HG02885 (cell line): Measurements from ENCODE around the gene MACC1.
"Not testable (repeated sequence)": the region's sequence is repeated elsewhere in the genome, so short reads cannot be mapped to it uniquely, and the experiment has no call there.

Experiments used
- ATAC-seq: cut with Tn5 transposase; IDR thresholded peaks from one replicate; pipeline ENCODE4 v1.9.1; 2021; ENCODE audit warnings: mild to moderate bottlenecking; ENCODE audit not compliant: unreplicated experiment, poor library complexity

MACC1 gene

GRCh38 chr7:20188567-20188966 is 28.6 kb downstream of the MACC1 start:
- ATAC-seq: no peak

GRCh38 chr7:20187850-20188249 is 29.3 kb downstream of the MACC1 start:
- not testable (repeated sequence) for ATAC-seq

GRCh38 chr7:20185988-20186387 is 31.2 kb downstream of the MACC1 start:
- no peak for ATAC-seq

- no peak for ATAC-seq
These were observed 34.1 kb downstream of the MACC1 start for GRCh38 chr7:20183086-20183485.

GRCh38 chr7:20176578-20177242 is 40.5 kb downstream of the MACC1 start:
- ATAC-seq: no peak

- no peak for ATAC-seq
These were observed 43.4 kb downstream of the MACC1 start for GRCh38 chr7:20173828-20174227.

- ATAC-seq: peak; percentile 76
These were observed 44.3 kb downstream of the MACC1 start for GRCh38 chr7:20172736-20173334.

GRCh38 chr7:20170633-20171032 is 46.6 kb downstream of the MACC1 start:
- ATAC-seq: no peak

- ATAC-seq: no peak
These were observed 52.1 kb downstream of the MACC1 start for GRCh38 chr7:20165146-20165510.

- ATAC-seq: no peak
These were observed 52.6 kb downstream of the MACC1 start for GRCh38 chr7:20164425-20165145.

- no peak for ATAC-seq
These were observed 54.5 kb downstream of the MACC1 start for GRCh38 chr7:20162665-20163064.

GRCh38 chr7:20159226-20159747 is 57.9 kb downstream of the MACC1 start:
- ATAC-seq: no peak

GRCh38 chr7:20158684-20159083 is 58.5 kb downstream of the MACC1 start:
- ATAC-seq: peak; percentile 80

GRCh38 chr7:20157456-20157855 is 59.7 kb downstream of the MACC1 start:
- no peak for ATAC-seq

- no peak for ATAC-seq
These were observed 63.2 kb downstream of the MACC1 start for GRCh38 chr7:20153999-20154398.

GRCh38 chr7:20153567-20153966 is 63.6 kb downstream of the MACC1 start:
- no peak for ATAC-seq

- no peak for ATAC-seq
These were observed 64.7 kb downstream of the MACC1 start for GRCh38 chr7:20152511-20152910.

GRCh38 chr7:20151708-20152456 is 65.3 kb downstream of the MACC1 start:
- no peak for ATAC-seq

- no peak for ATAC-seq
These were observed 70.7 kb downstream of the MACC1 start for GRCh38 chr7:20146451-20146850.

- ATAC-seq: no peak
These were observed 72.4 kb downstream of the MACC1 start for GRCh38 chr7:20144801-20145200.

GRCh38 chr7:20141666-20142065 is 75.5 kb downstream of the MACC1 start:
- ATAC-seq: no peak
